ENCODE results near the gene PASK.
A peak's percentile ranks its signal among the peaks of the same experiment; 100 is the strongest.

GRCh38 chr2:241063093-241063551, 86.2 kb downstream of the PASK start:
- TF ChIP-seq CTCF (IDR thresholded peaks at IDR 0.05 in 8 of 11, conservative IDR thresholded peaks at IDR 0.05 in 3 of 11) = no peak
- peak in 1 of 3 donors; percentile 50 for TF ChIP-seq POLR2AphosphoS5 (IDR thresholded peaks at IDR 0.05)
- TF ChIP-seq POLR2A (IDR thresholded peaks at IDR 0.05) = no peak

Measured in spleen (tissue), 7 donors.